Stimulated activated CD4-positive, alpha-beta T cell treated with anti-CD3 and anti-CD28 coated beads, Interleukin-12 subunit alpha, Interleukin-12 subunit beta, amount 100 ng/mL, for 4 hours (primary cell): ENCODE data around the gene CD72.

Experiments
- DNase-seq: peaks from one replicate; pipeline ENCODE4 v3.0.0-alpha.2; 2020

The CD72 gene, protein sequence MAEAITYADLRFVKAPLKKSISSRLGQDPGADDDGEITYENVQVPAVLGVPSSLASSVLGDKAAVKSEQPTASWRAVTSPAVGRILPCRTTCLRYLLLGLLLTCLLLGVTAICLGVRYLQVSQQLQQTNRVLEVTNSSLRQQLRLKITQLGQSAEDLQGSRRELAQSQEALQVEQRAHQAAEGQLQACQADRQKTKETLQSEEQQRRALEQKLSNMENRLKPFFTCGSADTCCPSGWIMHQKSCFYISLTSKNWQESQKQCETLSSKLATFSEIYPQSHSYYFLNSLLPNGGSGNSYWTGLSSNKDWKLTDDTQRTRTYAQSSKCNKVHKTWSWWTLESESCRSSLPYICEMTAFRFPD

DNA sequence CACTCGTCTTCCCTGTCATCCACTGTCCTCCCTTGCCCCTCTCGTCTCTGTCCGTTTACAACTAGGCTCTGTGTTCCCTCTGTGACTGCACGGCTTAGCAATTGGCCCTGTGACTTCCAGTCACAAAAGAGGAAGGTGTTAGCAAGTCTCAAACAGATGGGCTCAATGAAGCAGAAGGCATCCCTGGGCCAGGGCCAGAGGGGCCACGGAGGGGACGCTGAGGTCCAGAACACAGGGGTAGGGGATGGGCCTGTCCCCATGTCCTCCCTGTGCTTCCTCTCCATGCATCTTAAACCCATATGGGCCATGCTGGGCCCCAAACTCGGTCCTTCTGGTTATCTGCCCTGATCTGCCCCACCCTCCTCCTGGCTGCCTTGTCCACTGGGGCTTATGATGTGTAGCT, at the start of gene CD72:
TSS of gene CD72 (minus strand) at position 89 of the 403 bp plus-strand sequence. CDS start 110 bp downstream, outside the sequence.
- no peak for DNase-seq

DNA sequence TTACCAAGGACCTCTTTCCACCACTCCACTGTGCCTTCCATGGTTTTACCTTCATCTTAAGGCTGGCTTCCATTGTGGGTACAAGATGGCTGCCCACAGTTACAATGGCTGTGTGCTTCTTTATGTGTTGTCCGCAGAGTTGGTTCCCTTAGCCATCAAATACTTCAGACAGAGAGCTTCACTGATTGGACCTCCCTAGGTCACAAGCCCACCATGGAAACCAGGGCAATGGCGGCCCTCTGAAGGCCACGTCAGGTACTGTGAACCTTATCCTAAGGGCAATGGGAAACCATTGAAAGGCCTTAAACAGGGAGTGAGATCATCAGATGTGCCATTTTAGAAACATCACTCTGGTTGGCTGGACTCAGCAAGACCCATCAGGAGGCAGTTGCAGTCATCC, 49.7 kb upstream of the CD72 start:
- DNase-seq = no peak

DNA sequence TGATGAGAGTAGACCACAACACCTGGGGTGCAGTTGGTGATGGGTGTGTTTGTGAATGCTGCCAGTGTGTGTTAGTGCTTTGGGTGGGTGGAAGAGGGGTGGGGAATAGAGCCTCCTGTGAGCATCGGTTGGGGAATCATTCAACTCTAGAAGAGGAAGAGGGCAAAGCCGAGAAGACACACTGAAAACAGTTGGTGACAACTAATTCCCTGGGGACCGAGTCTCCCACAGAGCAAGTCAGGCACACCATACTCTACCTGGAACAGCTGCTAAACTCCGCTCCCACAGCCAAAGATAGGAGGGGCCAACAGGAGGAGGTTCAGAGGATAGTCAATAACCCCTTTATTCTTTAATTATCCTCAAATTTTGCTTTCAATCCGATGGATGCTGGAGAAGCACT, 48.3 kb upstream of the CD72 start:
- no peak for DNase-seq

DNA sequence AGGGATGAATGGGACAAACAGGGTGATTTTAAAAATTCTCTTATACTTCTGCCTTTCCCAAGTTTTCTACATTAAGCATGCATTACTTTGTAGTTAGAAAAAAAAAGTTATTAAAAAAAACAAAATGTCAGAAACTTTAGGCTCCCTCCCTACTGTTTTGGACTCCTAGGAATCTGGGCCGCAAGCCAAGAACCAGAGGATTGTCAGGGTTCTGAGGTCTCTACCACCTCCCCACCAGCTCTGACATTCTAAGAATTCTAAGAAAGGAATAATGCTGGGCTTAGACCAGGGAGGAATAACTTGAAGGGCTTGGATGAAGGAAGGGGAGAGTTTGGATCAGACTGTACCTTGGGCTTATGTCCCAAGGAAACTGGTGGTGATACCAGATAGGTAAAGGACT, 47.8 kb upstream of the CD72 start:
- no peak for DNase-seq

DNA sequence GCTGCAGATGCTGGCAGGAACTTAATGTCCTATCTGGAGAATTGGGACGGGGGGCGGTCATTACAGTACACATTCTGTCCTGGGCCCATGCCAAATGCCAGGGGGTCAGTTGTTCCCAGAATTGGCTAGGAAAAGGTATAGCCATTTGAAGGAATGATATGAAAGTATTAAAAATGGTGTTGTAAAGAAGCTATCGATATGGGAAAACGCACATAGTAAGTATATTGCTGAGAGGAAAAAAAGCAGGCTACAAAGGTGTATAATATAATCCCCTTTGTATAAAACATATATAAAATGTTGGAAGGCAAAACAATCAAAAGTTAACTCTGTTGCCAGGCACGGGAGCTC, 47.2 kb upstream of the CD72 start:
- no peak for DNase-seq

DNA sequence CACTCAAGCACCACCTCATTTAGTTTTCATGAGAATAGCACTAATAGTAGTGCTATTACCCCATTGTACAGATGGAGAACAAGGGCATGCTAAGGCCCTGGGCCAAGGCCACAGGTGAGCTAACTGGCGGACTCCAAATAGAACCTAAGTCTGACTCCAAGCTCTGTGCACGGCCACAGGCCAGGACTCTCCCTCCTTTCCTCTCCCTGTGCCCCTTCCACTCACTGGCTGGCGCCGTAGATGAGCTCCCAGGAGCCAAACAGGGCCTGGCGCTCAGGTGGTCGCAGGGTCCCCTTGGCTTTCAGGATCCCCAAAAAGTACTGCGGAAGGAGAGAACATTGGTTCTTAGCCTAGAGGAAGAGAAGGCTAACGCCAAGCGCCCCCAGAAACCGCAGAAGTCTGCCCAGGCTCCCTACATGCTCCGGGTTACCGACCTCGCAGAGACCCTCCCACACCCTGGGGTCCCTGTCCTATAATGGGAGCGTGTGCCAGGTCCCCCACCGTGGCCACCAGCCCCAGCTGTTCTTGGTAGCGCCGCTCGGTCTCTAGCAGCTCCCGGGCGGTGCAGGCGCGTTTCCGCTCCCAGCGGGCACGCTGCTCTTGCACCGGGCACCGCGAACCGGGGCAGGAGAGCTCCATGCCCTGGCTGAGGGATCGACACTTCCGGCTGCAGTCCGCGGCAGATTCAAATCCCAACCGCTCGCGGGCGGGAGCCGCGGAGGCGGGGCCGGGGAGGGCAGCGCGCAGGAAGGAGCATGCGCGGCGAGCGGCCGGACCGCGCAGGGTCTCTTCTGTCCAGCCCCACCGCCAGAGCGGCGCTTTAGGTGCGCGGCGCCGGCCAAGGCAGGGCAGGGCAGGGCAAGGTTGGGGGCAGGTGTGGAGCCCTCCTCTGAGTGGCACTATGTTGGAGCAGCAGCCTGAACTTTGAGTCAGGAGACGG, 46.6 kb upstream of the CD72 start, which contains the start of gene ARHGEF39:
TSS of gene ARHGEF39 (minus strand) at position 665 of the 940 bp plus-strand sequence. CDS start at position 639, 26 bp downstream.
- peak; percentile 60 for DNase-seq

DNA sequence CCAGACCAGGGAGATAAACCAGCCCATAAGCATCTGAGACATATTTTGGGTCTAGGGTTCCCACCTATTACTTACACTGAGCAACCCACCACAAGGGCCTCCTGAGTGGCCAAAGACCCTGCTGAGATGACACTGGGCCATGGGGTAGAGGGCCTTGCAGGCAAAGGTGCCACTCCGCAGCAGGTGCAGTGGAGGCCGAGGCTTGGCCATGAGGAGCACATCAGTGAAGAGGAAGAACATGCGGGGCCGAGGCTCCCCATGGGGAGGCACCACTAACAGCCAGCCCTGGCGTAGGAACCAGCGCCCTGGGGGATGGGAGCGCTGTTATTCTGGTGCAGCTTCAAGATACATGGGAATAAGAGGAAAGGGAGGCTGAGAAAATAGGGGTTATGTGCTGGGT, 44.2 kb upstream of the CD72 start:
- no peak for DNase-seq

DNA sequence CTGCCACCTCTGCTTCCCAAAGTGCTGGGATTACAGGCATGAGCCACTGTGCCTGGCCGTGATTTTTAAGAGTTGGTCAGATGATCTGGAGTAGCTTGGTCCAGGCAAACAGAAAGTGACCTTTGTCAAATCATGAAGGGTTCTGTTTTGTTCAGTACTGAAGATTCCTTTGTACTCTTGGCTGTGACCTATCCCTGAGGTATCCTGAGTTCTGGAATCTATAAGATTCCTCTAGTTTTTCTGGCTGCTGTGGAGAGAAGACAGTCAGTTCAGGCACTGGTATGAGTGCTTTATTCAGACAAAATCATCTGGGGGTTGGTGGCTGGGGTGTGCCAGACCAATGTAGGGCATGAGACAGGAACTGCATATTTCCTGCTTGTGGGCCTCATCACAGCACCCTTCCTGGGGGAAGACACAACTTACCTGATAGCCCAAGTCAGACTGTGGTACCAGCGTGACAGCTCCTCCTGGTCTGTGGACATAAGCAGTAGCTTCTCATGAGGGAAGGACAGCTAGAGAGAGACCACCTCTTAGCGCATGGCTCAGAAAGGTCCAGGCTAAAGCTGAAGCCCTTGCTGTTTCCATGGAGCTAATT, 43.6 kb upstream of the CD72 start:
- no peak for DNase-seq

DNA sequence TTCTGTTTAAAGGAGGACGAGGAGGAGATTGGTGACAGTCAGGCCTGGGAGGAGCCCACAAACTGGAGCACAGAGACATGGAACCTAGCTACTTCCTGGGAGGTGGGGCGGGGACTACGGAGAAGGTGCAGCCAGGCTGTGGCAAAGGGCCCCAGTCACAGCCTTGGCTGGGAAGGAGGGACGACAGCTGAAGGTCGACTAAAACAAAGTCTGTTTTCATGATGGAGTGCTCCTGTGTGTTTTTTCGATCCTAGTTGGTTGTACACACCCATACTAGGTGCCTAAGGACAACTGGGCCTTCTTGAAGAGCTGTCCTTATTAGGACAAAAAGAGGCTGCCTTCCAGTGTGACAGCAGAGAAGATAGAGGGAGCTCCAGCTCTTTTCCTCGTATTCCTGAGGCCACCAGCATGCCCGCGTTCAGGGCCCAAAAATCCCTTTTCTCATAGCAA, 42.8 kb upstream of the CD72 start:
- DNase-seq = no peak

DNA sequence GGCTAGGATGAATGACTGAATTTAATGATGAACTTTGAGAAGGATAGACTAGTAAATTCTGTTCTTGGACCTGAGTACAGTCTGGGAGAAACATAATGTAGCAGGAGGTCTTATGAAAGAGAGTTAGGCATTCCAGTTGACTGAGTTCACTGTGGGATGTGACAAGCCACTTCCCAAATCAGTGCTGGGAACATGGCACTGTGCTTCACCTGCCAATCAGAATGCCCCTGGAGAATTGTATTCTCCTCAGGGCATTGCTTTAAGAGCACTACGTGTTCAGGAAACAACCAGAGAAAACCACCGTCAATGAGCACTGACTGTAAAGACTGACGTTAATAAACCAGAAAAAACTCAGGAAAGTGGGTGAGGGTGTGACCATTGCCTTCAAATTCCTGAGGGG, 41.1 kb upstream of the CD72 start:
- DNase-seq = no peak

DNA sequence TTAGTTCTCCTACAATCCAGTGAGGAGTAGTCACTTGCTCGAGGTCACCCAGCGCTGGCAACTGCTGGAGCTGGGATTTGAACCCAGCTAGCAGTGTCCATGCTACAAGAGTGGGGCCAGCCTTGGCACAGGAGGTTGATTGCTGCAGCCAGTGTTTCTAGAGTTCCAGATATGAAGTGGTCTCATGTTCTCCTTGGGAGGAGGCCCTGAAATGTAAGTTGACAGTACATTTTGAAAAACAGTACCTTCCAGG, 40.7 kb upstream of the CD72 start:
- no peak for DNase-seq

DNA sequence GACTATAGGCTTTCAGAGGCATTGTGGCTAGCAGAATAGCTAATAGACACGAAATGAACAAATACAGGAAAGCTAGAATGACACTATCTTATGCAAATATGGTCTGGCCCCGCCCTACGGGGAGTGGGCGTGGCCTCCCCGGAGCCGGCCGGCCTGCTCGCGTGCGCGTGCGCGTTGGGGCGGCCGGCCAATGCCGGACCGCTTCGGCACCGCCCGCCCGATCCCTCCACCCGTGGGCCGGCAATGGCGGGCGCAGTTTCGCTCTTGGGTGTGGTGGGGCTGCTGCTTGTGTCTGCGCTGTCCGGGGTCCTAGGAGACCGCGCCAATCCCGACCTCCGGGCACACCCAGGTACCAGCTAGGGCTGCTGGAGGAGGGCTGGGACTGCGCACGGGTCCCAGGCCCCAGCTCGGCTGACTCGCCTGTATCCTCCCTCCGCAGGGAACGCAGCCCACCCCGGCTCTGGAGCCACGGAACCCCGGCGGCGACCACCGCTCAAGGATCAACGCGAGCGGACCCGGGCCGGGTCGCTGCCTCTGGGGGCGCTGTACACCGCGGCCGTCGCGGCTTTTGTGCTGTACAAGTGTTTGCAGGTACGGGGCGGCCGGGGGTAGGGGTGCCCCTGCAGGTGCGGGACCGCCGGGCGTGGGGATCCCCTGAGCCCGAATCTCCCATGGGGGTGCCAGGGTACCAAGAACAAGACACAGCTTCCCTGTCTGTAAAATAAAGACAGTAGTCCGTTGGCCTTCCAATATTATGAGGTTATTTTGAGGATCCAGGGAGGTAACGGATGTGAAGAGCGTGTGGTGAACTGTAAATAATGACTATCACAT, 40.1 kb upstream of the CD72 start, which contains the start of gene CCDC107:
TSS of gene CCDC107 (plus strand) at position 156 of the 831 bp plus-strand sequence. CDS start at position 244, 88 bp downstream.
- DNase-seq = peak; percentile 80

DNA sequence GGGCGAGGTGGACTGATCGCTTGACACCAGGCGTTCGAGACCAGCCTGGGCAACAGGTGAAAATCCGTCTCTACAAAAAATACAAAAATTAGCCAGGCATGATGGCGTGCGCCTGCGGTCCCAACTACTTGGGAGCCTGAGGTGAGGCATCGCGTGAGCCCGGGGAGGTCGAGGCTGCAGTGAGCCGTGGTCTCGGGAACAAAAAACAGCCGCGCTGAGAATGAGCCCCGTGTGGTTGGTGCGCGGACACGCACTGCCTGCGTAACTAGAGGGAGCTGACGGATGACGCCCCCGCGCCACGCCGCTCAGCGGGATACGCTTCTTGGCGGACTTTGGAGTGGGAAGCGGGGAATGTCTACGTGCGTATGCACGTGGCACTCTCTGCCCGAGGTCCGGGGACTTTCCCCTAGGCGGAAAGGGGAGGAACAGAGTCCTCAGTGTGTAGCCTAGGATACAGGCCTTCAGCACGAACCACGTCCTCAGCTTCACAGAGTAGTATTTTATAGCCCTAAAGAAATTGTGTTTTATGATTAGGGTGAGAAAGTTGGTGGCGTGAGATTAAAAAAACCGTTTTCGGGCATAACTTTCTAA, 39.4 kb upstream of the CD72 start, which contains the start of gene RMRP:
TSS of gene RMRP (minus strand) at position 474 of the 591 bp plus-strand sequence.
- peak; percentile 94 for DNase-seq

DNA sequence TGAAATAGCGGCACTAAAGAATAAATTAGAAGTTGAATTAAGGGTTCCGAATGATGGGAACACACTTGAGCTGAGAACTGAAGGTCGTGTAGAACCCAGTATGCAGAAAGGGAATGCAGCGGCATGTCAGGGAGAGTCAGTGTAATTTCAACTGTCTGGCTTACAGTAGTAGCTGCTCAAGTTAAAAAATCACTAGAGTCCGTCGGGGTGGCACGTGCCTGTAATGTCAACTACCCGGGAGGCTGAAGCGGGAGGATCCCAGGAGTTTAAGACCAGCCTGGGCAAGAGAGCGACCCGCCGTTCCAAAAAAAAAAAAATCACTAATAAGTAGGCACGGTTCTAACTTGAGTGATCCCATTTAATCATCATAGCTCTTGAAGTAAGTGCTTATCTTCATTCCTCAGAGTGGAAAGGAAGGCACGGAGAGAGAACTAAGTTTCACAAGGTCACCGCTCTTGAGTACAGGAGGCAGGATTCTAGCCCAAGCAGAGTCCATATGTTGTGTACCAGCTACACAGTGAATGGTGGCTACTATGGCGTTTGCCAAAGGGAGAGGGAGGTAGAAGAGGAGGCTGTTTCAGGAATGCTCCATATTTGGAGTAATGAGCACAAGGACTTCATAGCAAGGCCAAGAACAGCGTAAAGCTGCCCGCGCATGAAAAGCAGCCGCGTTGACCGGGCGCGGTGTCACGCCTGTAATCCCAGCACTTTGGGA, 38.8 kb upstream of the CD72 start:
- no peak for DNase-seq

DNA sequence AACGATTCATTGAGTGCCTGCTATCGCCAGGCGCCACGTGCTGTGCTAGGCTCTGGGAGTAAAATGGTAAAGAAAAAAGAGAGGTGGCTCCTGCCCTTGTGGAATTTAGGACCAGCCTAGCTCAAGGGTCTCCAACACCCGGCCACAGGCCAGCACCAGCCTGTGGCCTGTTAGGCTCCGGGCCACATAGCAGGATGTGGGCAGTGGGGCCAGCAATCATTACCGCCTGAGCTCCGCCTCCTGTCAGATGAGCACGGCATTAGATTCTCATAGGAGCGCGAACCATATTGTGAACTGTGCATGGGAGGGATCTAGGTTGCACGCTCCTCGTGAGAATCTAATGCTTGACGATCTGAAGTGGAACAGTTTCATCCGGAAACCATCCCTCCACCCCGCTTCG, 38.1 kb upstream of the CD72 start:
- no peak for DNase-seq

DNA sequence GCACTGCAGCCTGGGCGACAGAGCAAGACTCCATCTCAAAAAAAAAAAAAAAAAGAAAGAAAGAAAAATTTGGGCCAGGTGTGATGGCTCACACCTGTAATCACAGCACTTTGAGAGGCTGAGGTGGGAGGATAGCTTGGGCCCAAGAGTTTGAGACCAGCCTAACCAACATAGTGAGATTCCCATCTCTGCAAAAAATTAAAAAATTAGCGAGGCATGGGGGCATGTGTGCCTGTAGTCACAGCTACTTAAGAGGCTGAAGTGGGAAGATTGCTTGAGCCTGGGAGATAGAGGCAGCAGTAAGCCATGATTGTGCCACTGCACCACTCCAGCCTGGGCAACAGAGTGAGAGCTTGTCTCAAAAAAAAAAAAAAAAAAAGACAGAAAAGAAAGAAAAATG, 35.4 kb upstream of the CD72 start:
- no peak for DNase-seq

DNA sequence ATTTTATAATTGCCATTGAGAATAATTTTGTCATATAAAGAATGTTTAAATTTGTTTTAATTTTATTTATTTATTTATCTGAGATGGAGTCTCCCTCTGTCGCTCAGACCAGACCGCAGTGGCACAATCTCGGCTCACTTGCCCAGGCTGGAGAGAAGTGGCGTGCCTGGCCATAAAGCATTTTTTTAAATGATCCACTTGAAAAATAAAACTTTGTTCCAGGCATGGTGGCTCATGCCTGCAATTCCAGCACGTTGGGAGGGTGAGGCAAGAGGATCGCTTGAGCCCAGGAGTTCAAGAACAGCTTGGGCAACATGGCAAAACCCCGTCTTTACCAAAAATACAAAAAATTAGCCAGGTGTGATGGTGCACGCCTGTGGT, 34.6 kb upstream of the CD72 start:
- DNase-seq = no peak

DNA sequence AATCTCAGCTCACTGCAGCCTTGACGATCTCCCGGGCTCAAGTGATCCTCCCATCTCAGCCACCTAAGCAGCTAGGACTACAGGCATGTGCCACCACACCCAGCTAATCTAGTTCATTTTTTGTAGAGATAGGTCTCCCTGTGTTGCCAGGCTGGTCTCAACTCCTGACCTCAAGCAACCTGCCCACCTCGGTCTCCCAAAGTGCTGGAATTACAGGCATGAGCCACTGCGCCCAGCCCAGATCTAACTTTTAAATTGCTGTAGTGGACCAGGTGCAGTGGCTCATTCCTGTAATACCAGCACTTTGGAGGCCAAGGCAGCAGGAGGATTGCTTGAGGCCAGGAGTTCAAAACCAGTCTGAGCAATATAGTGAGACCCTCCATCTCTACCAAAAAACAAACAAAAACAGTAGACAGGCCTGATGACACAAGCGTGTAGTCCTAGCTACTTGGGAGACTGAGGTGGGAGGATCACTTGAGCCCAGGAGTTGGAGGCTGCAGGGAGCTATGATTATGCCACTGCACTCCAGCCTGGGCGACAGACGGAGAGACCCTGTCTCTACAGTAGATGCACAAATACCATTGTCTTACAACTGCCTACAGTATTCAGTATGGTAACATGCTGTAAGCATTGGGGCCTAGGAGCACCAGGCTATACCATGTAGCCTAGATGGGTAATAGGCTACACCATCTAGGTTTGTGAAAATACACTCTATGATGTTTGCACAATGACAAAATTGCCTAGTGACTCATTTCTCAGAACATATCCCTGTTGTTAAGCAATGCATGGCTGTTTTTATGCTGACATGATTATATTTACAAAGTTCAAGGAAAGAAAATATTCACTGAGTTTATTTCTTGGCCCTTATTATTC, 34.0 kb upstream of the CD72 start:
- DNase-seq = no peak

DNA sequence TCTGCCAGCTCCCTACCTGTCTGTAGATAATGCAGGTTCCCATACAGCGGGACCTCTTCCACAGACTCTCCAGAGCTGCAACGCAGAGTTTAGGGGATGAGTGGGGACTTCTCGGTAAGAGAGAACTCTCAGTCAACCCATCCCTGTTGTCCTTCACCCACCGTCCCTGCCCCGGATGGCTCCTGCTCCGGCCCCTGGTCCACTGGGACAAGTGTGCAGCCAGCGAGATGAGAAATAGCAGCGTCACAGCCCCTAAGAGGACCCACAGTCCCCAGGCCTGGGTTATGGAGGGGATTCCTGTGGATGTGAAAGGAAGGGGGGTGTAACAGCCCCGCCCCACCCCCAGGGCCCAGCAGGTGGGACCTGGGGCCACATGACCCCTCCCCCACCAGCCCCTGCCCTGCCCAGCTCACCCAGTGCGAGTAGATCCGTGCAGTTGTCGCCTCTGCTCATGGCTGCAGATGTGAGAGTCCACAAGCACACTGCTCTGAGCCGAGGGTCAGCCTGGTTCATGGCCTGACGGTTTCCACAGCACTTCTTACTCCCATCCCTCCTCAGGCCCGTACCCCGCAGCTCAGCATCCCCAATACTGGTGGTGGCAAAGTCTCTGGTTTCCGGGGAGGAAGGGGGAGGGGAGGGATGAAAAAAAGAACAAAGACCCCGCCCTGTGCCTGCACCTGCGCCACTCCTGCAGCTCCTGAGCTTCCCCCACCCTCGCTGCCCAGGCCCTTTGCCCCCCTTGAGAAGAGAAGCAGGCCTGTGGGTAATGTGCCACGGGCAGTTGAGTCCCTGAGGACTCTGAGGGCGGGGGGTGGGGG, 32.3 kb upstream of the CD72 start, which contains the start of gene SIT1:
TSS of gene SIT1 (minus strand) at position 591 of the 818 bp plus-strand sequence. CDS start at position 513, 78 bp downstream.
- no peak for DNase-seq
